Liver (tissue), 9 donors: Measurements from ENCODE around the gene MTMR6. TPM values are rescaled to one million over a fixed set of nuclear protein-coding genes. Genes with fewer than 3 reads are reported as not detected.

Experiments
- DNase-seq: peaks from one replicate; pipeline ENCODE4 v3.0.0-alpha.2; 2017; ENCODE audit warnings: low spot score
- H3K27ac ChIP-seq, 2 donors: one replicate each; pipeline ENCODE4 v1.7.0; 2013; ENCODE audit warnings: inconsistent platforms in 2 of 2, low read length in 2 of 2, control low read depth in 1 of 2, low read depth in 1 of 2, mild to moderate bottlenecking in 1 of 2
- H3K27me3 ChIP-seq, 4 donors: one replicate each; pipeline versions ENCODE4 v1.6.1 to v1.7.0; 2013; ENCODE audit warnings: low read length in 3 of 4, inconsistent platforms in 1 of 4, mild to moderate bottlenecking in 1 of 4, moderate library complexity in 1 of 4; ENCODE audit not compliant: control insufficient read depth in 4 of 4, insufficient read depth in 4 of 4
- H3K36me3 ChIP-seq, 4 donors: one replicate each; pipeline versions ENCODE4 v1.6.1 to v1.7.0; 2013; ENCODE audit warnings: low read length in 3 of 4, mild to moderate bottlenecking in 3 of 4, low read depth in 1 of 4, moderate library complexity in 1 of 4; ENCODE audit not compliant: control insufficient read depth in 4 of 4, insufficient read depth in 3 of 4
- H3K4me1 ChIP-seq, 4 donors: one replicate each; pipeline versions ENCODE4 v1.6.1 to v1.7.0; 2013; ENCODE audit warnings: low read length in 3 of 4, mild to moderate bottlenecking in 3 of 4, moderate library complexity in 1 of 4; ENCODE audit not compliant: control insufficient read depth in 4 of 4, insufficient read depth in 4 of 4
- H3K4me3 ChIP-seq, 3 donors: one replicate each; pipeline versions ENCODE4 v1.6.1 to v1.7.0; 2013; ENCODE audit warnings: low read length in 3 of 3, control low read depth in 1 of 3, low read depth in 1 of 3, mild to moderate bottlenecking in 1 of 3
- H3K9ac ChIP-seq, 2 donors: one replicate each; pipeline ENCODE4 v1.7.0; 2013; ENCODE audit warnings: low read length in 2 of 2, mild to moderate bottlenecking in 2 of 2, moderate library complexity in 2 of 2, control low read depth in 1 of 2, low read depth in 1 of 2
- H3K9me3 ChIP-seq, 4 donors: one replicate each; pipeline versions ENCODE4 v1.6.1 to v1.7.0; 2013; ENCODE audit warnings: low read length in 3 of 4; ENCODE audit not compliant: control insufficient read depth in 4 of 4
- CTCF ChIP-seq: fragments of 150-350 bp; IDR thresholded peaks from 2 replicates; pipeline ENCODE4 v1.5.1; 2017; ENCODE audit warnings: improper control_type of control experiment, low read depth, low read length; ENCODE audit not compliant: missing input control
- EGR1 ChIP-seq, 2 donors: IDR thresholded peaks; 2 replicates each; pipeline ENCODE4 v1.6.1; 2016 to 2018; ENCODE audit warnings: antibody characterized with exemption in 2 of 2, low read depth in 2 of 2
- FOXA1 ChIP-seq: IDR thresholded peaks from 2 replicates; pipeline ENCODE4 v1.6.1; 2016; ENCODE audit warnings: antibody characterized with exemption
- FOXA2 ChIP-seq: IDR thresholded peaks from 2 replicates; pipeline ENCODE4 v1.6.1; 2016; ENCODE audit warnings: antibody characterized with exemption
- HNF4A ChIP-seq, 2 donors: conservative IDR thresholded peaks; 2 replicates each; pipeline ENCODE4 v1.6.1; 2016; ENCODE audit warnings: antibody characterized with exemption in 2 of 2, mild to moderate bottlenecking in 2 of 2
- HNF4G ChIP-seq: IDR thresholded peaks from 2 replicates; pipeline ENCODE4 v1.6.1; 2016; ENCODE audit warnings: antibody characterized with exemption
- RAD21 ChIP-seq, 2 donors: IDR thresholded peaks; 2 replicates each; pipeline ENCODE4 v1.6.1; 2016; ENCODE audit warnings: antibody characterized with exemption in 2 of 2, mild to moderate bottlenecking in 2 of 2
- REST ChIP-seq: IDR thresholded peaks from 2 replicates; pipeline ENCODE4 v1.6.1; 2016; ENCODE audit warnings: antibody characterized with exemption, mild to moderate bottlenecking
- RXRA ChIP-seq, 2 donors: IDR thresholded peaks; 2 replicates each; pipeline ENCODE4 v1.6.1; 2017 to 2018; ENCODE audit warnings: antibody characterized with exemption in 2 of 2, mild to moderate bottlenecking in 1 of 2
- SP1 ChIP-seq: IDR thresholded peaks from 2 replicates; pipeline ENCODE4 v1.6.1; 2018; ENCODE audit warnings: antibody characterized with exemption, mild to moderate bottlenecking
- YY1 ChIP-seq: IDR thresholded peaks from 2 replicates; pipeline ENCODE4 v1.6.1; 2016; ENCODE audit warnings: antibody characterized with exemption, mild to moderate bottlenecking
- ZBTB33 ChIP-seq: IDR thresholded peaks from 2 replicates; pipeline ENCODE4 v1.6.1; 2016; ENCODE audit warnings: antibody characterized with exemption
- WGBS: extraction: QIAGEN DNeasy Blood & Tissue Kit; methylation state at CpG from one replicate; pipeline ENCODE4 v1.1.7; 2013; 5-methylcytosine and 5-hydroxymethylcytosine counted together
- polyA plus RNA-seq, 2 donors: library from polyadenylated mRNA; stranded (reverse) in 1 of 2; unstranded in 1 of 2; fragments of 200-250 nt in 1 of 2; fragments of >200 nt in 1 of 2; fragmentation: Nextera tagmentation in 1 of 2; extraction: Ambion mirVana in 1 of 2; gene quantifications; one replicate each; pipeline versions ENCODE4 v1.2.1 to v1.2.3, GENCODE V29; 2013 to 2015
- total RNA-seq, 2 donors: library from RNA; depleted of rRNA; stranded (reverse); fragments of >200 nt; gene quantifications; one replicate each; pipeline ENCODE4 v1.2.3, GENCODE V29; 2014
- donor health status: healthy.
- donor health status: healthy.
- donor health status: healthy.
- donor health status: healthy.
- donor health status: healthy.

MTMR6 gene
- total and polyA plus RNA-seq, 4 donors: 5.3 to 12.6 (median 7.6) TPM

- TF ChIP-seq YY1 (no peak), FOXA1 (no peak), CTCF (no peak), RAD21 (IDR thresholded peaks at IDR 0.05) (no peak), HNF4A (conservative IDR thresholded peaks at IDR 0.05) (no peak), ZBTB33 (no peak), FOXA2 (no peak)
Measured at GRCh38 chr13:25329706-25330105, 42.4 kb upstream of the MTMR6 start (continued).

- H3K36me3 ChIP-seq: peaks cover 8 to 61% (median 37%) of the 10 kb centered on the region in 4 donors
- H3K9me3 ChIP-seq: no peaks in the 10 kb centered on the region
- H3K4me1 ChIP-seq: no peaks in the 10 kb centered on the region
- no peak for TF ChIP-seq EGR1 (IDR thresholded peaks at IDR 0.05; ENCODE audit: low read depth in 2 of 2)
- no peak for TF ChIP-seq RXRA (IDR thresholded peaks at IDR 0.05)
- no peak for TF ChIP-seq YY1
- TF ChIP-seq SP1: no peak
- TF ChIP-seq FOXA2: no peak
- TF ChIP-seq RAD21 (IDR thresholded peaks at IDR 0.05): no peak
- no peak for TF ChIP-seq HNF4G
- TF ChIP-seq ZBTB33: no peak
- no peak for TF ChIP-seq REST
- no peak for DNase-seq
- H3K27me3 ChIP-seq: no peaks in the 10 kb centered on the region
- H3K27ac ChIP-seq: no peak overlapping the region
- H3K4me3 ChIP-seq: no peak overlapping the region
- 94% methylated on average over 2 of the region's 2 CpGs for WGBS
- H3K9ac ChIP-seq: no peak overlapping the region
Measured at GRCh38 chr13:25324100-25324499, 36.8 kb upstream of the MTMR6 start.
